ENCODE results near the gene RNASEH2C. TPM values are rescaled to one million over a fixed set of nuclear protein-coding genes. Genes with fewer than 3 reads are reported as not detected.
"Not testable (repeated sequence)": the region's sequence is repeated elsewhere in the genome, so short reads cannot be mapped to it uniquely, and the experiment has no call there.

RNASEH2C gene
- total RNA-seq, 2 donors from 2014 or later, result 57.4 to 92.9 TPM

GRCh38 chr11:65711785-65712632, 8.6 kb downstream of the RNASEH2C start, which contains the start of gene KAT5:
Gene KAT5 (plus strand): TSS chr11:65712252. CDS start chr11:65712268, 16 bp downstream.
- H3K27ac Mint-ChIP-seq, result peak within 1 kb of the TSS; percentile 97
- peaks cover 15% of the 10 kb centered on the region for H3K4me1 Mint-ChIP-seq
- peaks cover 55% of the 10 kb centered on the region for H3K36me3 Mint-ChIP-seq (ENCODE audit: low read depth)
- peak; percentile 88 for ATAC-seq (replicated peaks)
- no peaks in the 10 kb centered on the region for H3K9me3 Mint-ChIP-seq
- no peaks in the 10 kb centered on the region for H3K27me3 Mint-ChIP-seq
- peak within 1 kb of the TSS; percentile 94 for H3K4me3 Mint-ChIP-seq

- H3K4me1 Mint-ChIP-seq, result peaks cover 12% of the 10 kb centered on the region
- ATAC-seq (replicated peaks), result no peak
- peak overlapping the region; percentile 97 for H3K27ac Mint-ChIP-seq
- H3K36me3 Mint-ChIP-seq (ENCODE audit: low read depth), result peaks cover 39% of the 10 kb centered on the region
- no peaks in the 10 kb centered on the region for H3K9me3 Mint-ChIP-seq
- H3K4me3 Mint-ChIP-seq, result peak overlapping the region; percentile 94
- H3K27me3 Mint-ChIP-seq, result no peaks in the 10 kb centered on the region
These were observed 10.2 kb downstream of the RNASEH2C start for GRCh38 chr11:65710421-65710820.

- no peak overlapping the region for H3K27ac Mint-ChIP-seq
- H3K4me3 Mint-ChIP-seq, result no peak overlapping the region
- no peak for ATAC-seq (replicated peaks)
- H3K9me3 Mint-ChIP-seq, result no peaks in the 10 kb centered on the region
- H3K4me1 Mint-ChIP-seq, result peaks cover 7% of the 10 kb centered on the region
- H3K36me3 Mint-ChIP-seq (ENCODE audit: low read depth), result peaks cover 32% of the 10 kb centered on the region
- H3K27me3 Mint-ChIP-seq, result no peaks in the 10 kb centered on the region
These were observed 10.9 kb downstream of the RNASEH2C start for GRCh38 chr11:65709661-65710060.

- no peaks in the 10 kb centered on the region for H3K27me3 Mint-ChIP-seq
- no peak overlapping the region for H3K27ac Mint-ChIP-seq
- no peak overlapping the region for H3K4me3 Mint-ChIP-seq
- peaks cover 20% of the 10 kb centered on the region for H3K36me3 Mint-ChIP-seq (ENCODE audit: low read depth)
- H3K4me1 Mint-ChIP-seq, result peaks cover 4% of the 10 kb centered on the region
- H3K9me3 Mint-ChIP-seq, result no peaks in the 10 kb centered on the region
- no peak for ATAC-seq (replicated peaks)
These were observed 12.1 kb downstream of the RNASEH2C start for GRCh38 chr11:65708451-65708850.

GRCh38 chr11:65707002-65707401, 13.6 kb downstream of the RNASEH2C start:
- not testable (repeated sequence) for H3K36me3 Mint-ChIP-seq (ENCODE audit: low read depth); H3K27me3 Mint-ChIP-seq; ATAC-seq (replicated peaks); H3K9me3 Mint-ChIP-seq; H3K4me1 Mint-ChIP-seq
- peak overlapping the region; percentile 72 for H3K27ac Mint-ChIP-seq
- H3K4me3 Mint-ChIP-seq, result peak overlapping the region; percentile 53

GRCh38 chr11:65706303-65706763, 14.3 kb downstream of the RNASEH2C start:
- H3K9me3 Mint-ChIP-seq; H3K4me1 Mint-ChIP-seq; H3K36me3 Mint-ChIP-seq (ENCODE audit: low read depth); H3K27me3 Mint-ChIP-seq; H3K27ac Mint-ChIP-seq: not testable (repeated sequence)
- peak overlapping the region; percentile 53 for H3K4me3 Mint-ChIP-seq
- ATAC-seq (replicated peaks), result peak; percentile 26

GRCh38 chr11:65703846-65704245, 16.8 kb downstream of the RNASEH2C start:
- Mint-ChIP-seq H3K4me1 (no peaks in the 10 kb centered on the region), H3K27me3 (no peaks in the 10 kb centered on the region), H3K9me3 (no peaks in the 10 kb centered on the region), H3K27ac (no peak overlapping the region), H3K4me3 (no peak overlapping the region), H3K36me3 (ENCODE audit: low read depth) (no peaks in the 10 kb centered on the region)
- ATAC-seq (replicated peaks), result no peak

GRCh38 chr11:65701686-65702085, 18.9 kb downstream of the RNASEH2C start:
- Mint-ChIP-seq H3K4me3 (no peak overlapping the region), H3K27me3 (no peaks in the 10 kb centered on the region), H3K4me1 (no peaks in the 10 kb centered on the region), H3K27ac (no peak overlapping the region), H3K36me3 (ENCODE audit: low read depth) (no peaks in the 10 kb centered on the region), H3K9me3 (no peaks in the 10 kb centered on the region)
- no peak for ATAC-seq (replicated peaks)

GRCh38 chr11:65700399-65700798, 20.2 kb downstream of the RNASEH2C start:
- ATAC-seq (replicated peaks), result no peak
- H3K4me1 Mint-ChIP-seq, result no peaks in the 10 kb centered on the region
- H3K9me3 Mint-ChIP-seq, result no peaks in the 10 kb centered on the region
- H3K27ac Mint-ChIP-seq, result no peak overlapping the region
- H3K36me3 Mint-ChIP-seq (ENCODE audit: low read depth), result no peaks in the 10 kb centered on the region
- H3K27me3 Mint-ChIP-seq, result no peaks in the 10 kb centered on the region
- H3K4me3 Mint-ChIP-seq, result no peak overlapping the region

GRCh38 chr11:65699306-65699705, 21.3 kb downstream of the RNASEH2C start:
- no peaks in the 10 kb centered on the region for H3K36me3 Mint-ChIP-seq (ENCODE audit: low read depth)

GRCh38 chr11:65698205-65698604, 22.4 kb downstream of the RNASEH2C start:
- no peak for ATAC-seq (replicated peaks)
- no peak overlapping the region for H3K27ac Mint-ChIP-seq
- no peaks in the 10 kb centered on the region for H3K4me1 Mint-ChIP-seq
- H3K27me3 Mint-ChIP-seq, result no peaks in the 10 kb centered on the region
- H3K9me3 Mint-ChIP-seq, result no peaks in the 10 kb centered on the region
- H3K4me3 Mint-ChIP-seq, result no peak overlapping the region
- no peaks in the 10 kb centered on the region for H3K36me3 Mint-ChIP-seq (ENCODE audit: low read depth)

More at GRCh38 chr11:65699306-65699705, 21.3 kb downstream of the RNASEH2C start:
- Mint-ChIP-seq H3K9me3 (no peaks in the 10 kb centered on the region), H3K27me3 (no peaks in the 10 kb centered on the region), H3K27ac (no peak overlapping the region), H3K4me1 (no peaks in the 10 kb centered on the region), H3K4me3 (no peak overlapping the region)
- no peak for ATAC-seq (replicated peaks)

- Mint-ChIP-seq H3K9me3 (no peaks in the 10 kb centered on the region), H3K4me3 (no peak overlapping the region), H3K27me3 (no peaks in the 10 kb centered on the region), H3K4me1 (no peaks in the 10 kb centered on the region), H3K36me3 (ENCODE audit: low read depth) (no peaks in the 10 kb centered on the region), H3K27ac (no peak overlapping the region)
- ATAC-seq (replicated peaks), result no peak
These were observed 23.6 kb downstream of the RNASEH2C start for GRCh38 chr11:65696802-65697552.

GRCh38 chr11:65695459-65696241, 24.9 kb downstream of the RNASEH2C start:
- Mint-ChIP-seq H3K27ac (no peak overlapping the region), H3K4me1 (no peaks in the 10 kb centered on the region), H3K27me3 (no peaks in the 10 kb centered on the region), H3K4me3 (no peak overlapping the region), H3K9me3 (no peaks in the 10 kb centered on the region), H3K36me3 (ENCODE audit: low read depth) (no peaks in the 10 kb centered on the region)
- no peak for ATAC-seq (replicated peaks)

- H3K27ac Mint-ChIP-seq, result no peak overlapping the region
- H3K4me1 Mint-ChIP-seq, result no peaks in the 10 kb centered on the region
- no peak for ATAC-seq (replicated peaks)
- no peaks in the 10 kb centered on the region for H3K27me3 Mint-ChIP-seq
- no peak overlapping the region for H3K4me3 Mint-ChIP-seq
- H3K36me3 Mint-ChIP-seq (ENCODE audit: low read depth), result no peaks in the 10 kb centered on the region
- H3K9me3 Mint-ChIP-seq, result no peaks in the 10 kb centered on the region
These were observed 28.2 kb downstream of the RNASEH2C start for GRCh38 chr11:65692367-65692766.

Data from activated T-helper 17 cell treated with anti-CD3 and anti-CD28 coated beads, Interleukin-2, amount 50 U/mL, for 72 hours (primary cell).